NCI-H128 (cell line): ENCODE data around the gene MYO7A.

Experiments used
- DNase-seq: peaks from one replicate; lab custom pipeline; 2025; ENCODE audit not compliant: unreplicated experiment; lab: John Stamatoyannopoulos, UW

The MYO7A gene

GRCh38 chr11:77182542-77183430, 54.7 kb downstream of the MYO7A start:
- DNase-seq, result no peak

- no peak for DNase-seq
Observed at GRCh38 chr11:77183431-77183984, 55.5 kb downstream of the MYO7A start.

- no peak for DNase-seq
Observed at GRCh38 chr11:77184136-77184860, 56.3 kb downstream of the MYO7A start.

GRCh38 chr11:77186302-77186701, 58.3 kb downstream of the MYO7A start:
- no peak for DNase-seq

- no peak for DNase-seq
Observed at GRCh38 chr11:77187111-77187750, 59.2 kb downstream of the MYO7A start.

GRCh38 chr11:77187776-77188632, 60.0 kb downstream of the MYO7A start:
- peak; percentile 52 for DNase-seq

- DNase-seq, result peak; percentile 27
Observed at GRCh38 chr11:77188633-77189491, 60.8 kb downstream of the MYO7A start.

DNA sequence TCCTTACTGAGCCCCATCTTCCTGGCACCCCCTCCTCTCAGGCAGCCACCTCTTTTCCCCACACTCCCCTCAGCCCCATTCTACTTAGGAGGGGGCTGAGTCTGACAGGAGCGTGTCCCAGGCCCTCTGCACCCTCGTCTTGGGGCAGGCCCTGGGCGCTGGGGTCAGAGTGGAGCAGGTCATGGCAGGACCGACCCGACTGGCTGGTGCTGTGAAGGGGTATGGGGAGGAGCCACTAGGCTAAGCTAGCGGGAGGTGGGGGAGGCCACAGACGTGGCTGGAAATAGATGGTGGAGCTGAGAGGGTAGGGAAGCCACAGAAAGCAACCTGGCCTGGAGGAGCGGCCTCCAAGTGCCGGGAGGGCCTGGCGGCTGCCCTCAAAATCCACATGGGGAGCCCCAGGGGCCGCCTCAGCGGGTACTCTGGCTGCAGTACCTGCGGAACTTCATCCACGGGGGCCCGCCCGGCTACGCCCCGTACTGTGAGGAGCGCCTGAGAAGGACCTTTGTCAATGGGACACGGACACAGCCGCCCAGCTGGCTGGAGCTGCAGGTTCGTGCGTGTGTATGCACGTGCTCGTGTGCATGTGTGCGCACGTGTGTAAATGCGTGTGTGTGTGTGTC, 61.7 kb downstream of the MYO7A start:
- no peak for DNase-seq

DNA sequence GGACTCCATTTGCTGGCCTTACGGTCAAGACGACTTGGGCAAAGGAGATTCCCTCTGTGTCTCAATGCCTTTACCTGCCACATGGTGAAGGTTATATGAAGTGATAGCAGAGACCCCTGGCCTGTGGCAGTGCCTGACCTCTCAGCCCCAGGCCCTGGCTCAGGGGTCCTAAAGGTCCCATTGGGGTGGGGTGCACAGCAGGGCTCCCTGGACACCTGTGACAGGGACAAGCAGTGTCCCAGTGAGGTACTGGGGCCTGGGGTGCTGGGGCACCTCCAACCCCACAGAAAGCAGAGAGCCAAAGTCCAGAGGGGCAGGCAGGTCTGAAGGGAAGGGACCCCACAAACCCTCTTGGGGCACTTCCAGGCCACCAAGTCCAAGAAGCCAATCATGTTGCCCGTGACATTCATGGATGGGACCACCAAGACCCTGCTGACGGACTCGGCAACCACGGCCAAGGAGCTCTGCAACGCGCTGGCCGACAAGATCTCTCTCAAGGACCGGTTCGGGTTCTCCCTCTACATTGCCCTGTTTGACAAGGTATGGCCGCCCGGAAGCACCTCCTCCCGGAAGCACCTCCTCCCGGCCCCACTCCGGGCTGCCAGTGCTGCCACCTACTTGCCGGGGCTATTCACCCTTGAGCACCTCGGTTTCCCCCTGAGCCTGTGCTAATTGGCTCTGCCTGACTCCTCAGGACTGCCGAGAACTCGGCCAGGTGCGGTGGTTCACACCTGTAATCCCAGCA, 62.5 kb downstream of the MYO7A start:
- no peak for DNase-seq

DNA sequence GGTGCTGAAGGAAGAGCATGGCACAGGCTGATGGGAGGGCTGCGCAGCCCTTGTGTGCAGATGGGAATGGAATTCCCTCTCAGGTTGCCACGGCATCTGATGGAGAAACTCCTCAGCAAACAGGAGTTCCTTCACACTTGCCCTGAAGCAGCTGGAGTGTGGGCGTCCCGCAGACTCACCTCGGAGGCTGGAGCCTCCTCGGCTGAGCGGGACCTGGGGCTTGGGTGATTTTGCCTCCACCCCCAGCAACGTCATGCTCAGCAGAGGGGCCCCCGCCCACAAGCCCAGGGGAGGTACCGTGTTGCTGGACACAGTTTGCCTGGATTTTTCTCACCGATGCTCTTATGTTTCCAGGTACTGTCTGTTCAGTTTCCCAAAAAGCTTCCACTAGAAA, 63.4 kb downstream of the MYO7A start:
- no peak for DNase-seq

DNA sequence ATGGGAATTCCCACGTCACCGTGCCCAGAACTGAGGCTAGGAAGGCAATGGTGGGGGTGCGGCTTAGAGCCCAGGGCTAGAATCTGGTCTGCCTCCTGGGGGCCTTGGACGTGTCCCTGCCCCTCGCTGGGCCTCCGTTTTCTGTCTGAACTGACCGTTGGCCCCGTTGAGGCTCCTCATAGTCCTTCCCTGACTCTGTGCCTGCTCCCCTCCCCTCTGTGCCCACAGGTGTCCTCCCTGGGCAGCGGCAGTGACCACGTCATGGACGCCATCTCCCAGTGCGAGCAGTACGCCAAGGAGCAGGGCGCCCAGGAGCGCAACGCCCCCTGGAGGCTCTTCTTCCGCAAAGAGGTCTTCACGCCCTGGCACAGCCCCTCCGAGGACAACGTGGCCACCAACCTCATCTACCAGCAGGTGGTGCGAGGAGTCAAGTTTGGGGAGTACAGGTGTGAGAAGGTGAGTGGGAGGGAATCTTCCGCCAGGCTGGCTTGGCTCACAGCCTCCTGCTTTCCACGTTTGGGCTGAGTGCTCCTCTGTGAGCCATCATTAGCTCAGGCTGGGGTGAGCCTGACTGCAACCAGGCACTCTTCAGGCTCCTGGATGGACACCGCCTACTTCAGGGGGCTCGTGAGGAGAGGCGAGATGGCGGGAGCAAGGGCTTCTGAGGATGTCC, 63.9 kb downstream of the MYO7A start:
- no peak for DNase-seq

GRCh38 chr11:77193167-77193566, 65.1 kb downstream of the MYO7A start:
- DNase-seq, result no peak

DNA sequence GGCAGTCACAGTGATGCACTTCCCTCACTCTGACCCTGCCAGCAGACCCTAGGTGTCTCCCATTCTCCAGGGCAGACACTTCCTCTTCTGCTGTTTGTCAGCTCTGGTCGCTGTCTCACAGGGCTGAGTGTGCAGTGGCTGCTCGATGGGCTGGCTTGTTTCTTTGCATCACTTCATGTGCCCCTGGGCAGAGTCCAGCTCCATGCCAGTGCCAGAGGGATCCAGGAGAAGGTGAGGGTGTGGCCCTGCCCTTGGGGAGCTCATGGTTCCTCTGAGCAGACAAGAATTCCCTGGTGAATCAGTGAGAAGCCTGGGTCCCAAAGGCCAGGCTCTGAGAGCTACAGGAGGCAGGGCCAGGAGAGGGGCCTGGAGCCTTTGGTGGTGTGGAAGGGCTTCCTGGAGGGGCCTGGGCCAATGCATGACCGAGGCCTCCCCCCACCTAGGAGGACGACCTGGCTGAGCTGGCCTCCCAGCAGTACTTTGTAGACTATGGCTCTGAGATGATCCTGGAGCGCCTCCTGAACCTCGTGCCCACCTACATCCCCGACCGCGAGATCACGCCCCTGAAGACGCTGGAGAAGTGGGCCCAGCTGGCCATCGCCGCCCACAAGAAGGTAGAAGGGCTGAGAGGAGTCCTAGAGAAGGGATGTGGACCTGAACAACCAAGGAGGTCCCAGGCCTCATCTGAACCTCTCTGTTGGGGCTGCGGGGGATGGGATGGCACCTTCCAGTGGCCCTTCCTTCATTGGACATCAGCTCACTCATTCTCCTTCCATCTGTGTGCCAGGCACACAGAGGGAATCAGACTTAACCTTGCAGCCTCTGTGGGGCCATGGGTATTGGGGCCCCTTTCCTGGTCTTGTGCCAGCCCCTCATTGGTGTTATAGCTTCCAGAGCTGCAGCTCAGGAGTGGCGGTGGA, 66.1 kb downstream of the MYO7A start:
- no peak for DNase-seq

DNA sequence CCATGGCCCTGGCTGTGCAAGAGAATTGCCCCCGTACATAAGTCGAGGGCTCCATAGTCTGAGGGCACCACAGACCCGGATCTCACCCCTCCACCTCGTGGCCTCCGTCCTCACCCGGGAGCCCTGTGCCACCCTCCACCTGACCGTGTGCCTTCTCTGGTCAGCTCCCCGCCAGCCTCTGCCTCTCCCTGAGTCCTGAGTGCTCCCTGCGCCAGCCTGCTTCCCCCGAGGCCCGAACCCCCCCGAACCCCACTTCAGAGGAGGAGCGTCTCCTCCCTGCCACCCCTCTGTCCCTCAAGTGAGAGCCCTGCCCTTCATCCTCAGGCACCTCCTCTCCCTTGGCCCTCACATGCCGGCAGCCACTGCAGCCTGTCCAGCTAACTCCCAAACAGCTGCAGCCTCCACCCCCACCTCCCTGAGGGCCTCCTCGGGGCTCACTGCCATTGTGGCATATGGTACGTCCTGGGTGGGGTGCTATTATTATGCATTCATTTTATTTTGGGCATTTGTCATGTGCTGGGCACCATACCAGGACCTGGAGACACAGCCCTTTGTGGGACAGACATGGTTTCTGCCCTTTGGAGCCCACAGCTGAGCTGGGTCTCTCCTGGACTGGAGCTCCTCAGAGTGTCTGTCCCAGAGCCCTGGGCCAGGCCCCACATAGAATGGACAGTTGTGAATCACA, 67.2 kb downstream of the MYO7A start:
- DNase-seq, result no peak

DNA sequence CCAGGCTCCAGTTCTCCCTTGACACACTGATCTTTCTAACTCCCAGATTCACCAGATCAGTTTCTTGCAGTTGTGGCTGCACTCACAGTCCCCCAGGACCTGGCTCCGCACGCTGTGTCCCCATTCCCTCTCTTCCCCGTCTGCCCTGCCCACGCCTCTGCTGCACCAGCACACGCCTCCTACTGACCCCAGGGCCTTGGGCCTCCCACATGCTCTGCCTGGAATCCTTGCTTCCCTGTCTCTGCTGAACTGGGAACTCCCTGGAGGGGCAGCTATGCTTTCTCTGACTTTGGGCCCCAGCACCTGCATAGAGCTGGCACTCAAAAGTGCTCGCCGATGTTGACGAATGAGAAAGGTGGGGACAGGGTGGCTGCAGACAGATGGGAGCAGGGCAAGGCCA, 68.9 kb downstream of the MYO7A start:
- no peak for DNase-seq

DNA sequence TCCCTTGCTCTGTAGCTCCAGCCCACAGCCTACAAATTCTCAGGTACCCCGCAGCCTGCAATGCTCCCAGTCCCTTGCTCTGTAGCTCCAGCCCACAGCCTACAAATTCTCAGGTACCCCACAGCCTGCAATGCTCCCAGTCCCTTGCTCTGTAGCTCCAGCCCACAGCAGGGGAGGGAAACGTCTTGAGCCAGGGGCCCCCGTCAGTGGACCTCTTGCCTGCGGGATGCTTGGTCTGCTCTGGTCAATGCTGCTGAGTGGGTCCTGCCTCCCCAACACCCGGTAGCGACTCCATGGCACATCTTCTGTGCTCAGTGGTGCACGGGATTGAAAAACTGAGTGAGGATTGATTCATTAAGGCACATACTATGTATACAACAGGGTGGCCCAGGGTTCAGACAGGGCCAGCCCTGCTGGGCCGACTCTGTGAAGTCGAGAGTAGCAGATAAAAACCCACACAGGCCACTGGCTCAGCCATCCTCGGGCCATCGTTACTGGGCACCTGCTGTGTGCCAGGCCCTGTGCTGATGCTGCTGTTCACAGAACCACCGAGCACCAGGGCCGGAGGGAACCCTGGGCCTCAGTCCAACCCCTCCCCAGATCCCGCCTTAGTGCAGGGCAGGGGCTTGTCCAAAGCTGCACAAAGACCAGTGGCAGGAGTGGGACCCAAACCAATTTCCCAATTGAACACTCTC, 69.7 kb downstream of the MYO7A start:
- no peak for DNase-seq
